WI38 (cell line): ENCODE measurements around the gene YPEL5.
A peak's percentile ranks its signal among the peaks of the same experiment; 100 is the strongest.
"Not testable (repeated sequence)": the region's sequence is repeated elsewhere in the genome, so short reads cannot be mapped to it uniquely, and the experiment has no call there.

Source experiments
- H3K4me3 ChIP-seq: 2 replicates; pipeline ENCODE4 v1.5.1; 2011; ENCODE audit warnings: low read depth, mild to moderate bottlenecking, control low read depth, low read length
- TF ChIP-seq, protein P1 (sequence below): IDR thresholded peaks from 2 replicates; pipeline ENCODE4 v1.5.1; 2012; ENCODE audit warnings: low read depth, mild to moderate bottlenecking, control low read depth, low read length

The YPEL5 gene

DNA sequence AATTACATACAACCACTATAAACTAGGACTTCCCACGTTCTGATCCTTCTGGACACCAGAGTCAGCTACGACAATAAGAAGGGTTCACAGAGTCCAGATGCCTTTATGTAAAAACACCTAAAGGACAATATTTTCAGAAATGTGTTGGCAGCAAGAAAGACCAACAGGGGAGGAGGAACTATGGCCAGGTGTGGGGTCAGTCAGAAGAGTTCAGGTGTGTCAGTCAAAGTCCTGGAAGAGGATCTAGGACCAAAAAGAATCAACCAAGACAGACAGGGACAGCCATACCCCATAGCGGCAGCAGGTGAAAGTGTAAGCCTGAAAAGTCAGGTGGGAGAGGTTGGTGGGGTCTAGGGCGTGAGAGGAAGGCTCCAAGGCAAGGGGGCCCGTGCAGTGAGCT, 38.0 kb upstream of the YPEL5 start:
- no peak overlapping the region for H3K4me3 ChIP-seq
- TF ChIP-seq, protein P1, sequence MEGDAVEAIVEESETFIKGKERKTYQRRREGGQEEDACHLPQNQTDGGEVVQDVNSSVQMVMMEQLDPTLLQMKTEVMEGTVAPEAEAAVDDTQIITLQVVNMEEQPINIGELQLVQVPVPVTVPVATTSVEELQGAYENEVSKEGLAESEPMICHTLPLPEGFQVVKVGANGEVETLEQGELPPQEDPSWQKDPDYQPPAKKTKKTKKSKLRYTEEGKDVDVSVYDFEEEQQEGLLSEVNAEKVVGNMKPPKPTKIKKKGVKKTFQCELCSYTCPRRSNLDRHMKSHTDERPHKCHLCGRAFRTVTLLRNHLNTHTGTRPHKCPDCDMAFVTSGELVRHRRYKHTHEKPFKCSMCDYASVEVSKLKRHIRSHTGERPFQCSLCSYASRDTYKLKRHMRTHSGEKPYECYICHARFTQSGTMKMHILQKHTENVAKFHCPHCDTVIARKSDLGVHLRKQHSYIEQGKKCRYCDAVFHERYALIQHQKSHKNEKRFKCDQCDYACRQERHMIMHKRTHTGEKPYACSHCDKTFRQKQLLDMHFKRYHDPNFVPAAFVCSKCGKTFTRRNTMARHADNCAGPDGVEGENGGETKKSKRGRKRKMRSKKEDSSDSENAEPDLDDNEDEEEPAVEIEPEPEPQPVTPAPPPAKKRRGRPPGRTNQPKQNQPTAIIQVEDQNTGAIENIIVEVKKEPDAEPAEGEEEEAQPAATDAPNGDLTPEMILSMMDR: no peak

DNA sequence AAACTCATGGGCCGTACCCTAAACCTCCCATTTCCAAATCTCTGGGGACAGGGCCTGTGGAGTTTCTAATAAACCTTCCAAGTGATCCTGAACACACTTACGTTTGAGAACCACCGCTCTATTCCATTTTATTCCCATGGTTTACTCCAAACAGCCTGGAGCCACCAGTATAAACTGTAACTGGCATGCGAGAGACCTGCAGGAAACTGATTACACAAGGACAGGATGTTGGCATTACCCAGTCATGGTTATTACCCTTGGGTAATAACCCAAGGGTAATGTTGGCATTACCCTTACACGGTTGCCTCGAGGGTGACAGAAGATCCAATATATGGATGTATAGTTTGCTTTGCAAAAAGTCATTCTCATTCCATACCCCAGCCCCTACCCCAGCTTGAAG, 37.0 kb upstream of the YPEL5 start:
- TF ChIP-seq, protein P1: no peak
- H3K4me3 ChIP-seq: no peak overlapping the region

DNA sequence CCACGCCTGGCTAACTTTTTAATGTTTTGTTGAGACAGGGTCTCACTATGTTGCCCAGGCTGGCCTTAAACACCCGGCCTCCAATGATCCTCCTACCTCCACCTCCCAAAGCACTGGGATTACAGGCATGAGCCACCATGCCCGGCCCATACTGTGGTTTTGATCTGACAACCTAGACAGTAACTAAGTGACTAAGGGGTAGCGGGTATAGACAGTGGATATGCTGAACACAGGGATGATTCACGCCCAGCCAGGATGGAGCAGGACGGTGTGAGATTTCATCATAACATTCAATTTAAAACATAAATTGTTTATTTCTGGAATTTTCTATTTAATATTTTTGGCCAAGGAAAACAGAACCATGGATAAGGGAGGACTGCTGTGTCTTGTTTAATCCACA, 36.0 kb upstream of the YPEL5 start:
- TF ChIP-seq, protein P1: no peak
- no peak overlapping the region for H3K4me3 ChIP-seq

DNA sequence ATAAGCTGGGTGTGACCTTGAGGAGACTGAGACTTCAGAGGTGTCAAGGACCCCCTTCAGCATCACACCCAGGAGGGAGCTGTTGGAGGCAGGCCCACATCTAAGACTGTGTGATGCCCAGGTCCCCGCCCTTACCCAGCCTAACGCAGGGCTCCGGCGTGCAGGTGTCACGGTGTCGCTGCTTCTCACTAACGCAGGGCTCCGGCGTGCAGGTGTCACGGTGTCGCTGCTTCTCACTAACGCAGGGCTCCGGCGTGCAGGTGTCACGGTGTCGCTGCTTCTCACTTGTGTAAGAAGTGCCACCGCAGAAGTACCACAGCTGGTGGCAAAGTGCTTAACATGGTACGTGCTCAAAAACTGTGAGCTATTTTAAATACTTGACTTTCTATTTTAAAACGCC, 35.6 kb upstream of the YPEL5 start:
- not testable (repeated sequence) for H3K4me3 ChIP-seq

DNA sequence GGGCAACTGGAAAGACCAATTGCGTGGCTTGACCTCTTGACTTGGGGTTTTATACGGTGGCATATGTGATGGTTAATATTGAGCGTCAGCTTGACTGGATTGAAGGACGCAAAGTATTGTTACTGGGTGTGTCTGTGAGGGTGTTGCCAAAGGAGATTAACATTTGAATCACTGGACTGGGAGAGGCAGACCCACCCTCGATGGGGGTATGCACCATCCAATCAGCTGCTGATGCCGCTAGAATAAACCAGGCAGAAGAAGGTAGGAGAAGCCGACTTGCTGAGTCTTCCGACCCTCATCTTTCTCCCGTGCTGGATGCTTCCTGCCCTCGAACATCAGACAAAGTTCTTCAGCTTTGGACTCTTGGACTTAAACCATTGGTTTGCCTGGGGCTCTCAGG, 34.2 kb upstream of the YPEL5 start:
- H3K4me3 ChIP-seq: no peak overlapping the region
- TF ChIP-seq, protein P1: no peak

DNA sequence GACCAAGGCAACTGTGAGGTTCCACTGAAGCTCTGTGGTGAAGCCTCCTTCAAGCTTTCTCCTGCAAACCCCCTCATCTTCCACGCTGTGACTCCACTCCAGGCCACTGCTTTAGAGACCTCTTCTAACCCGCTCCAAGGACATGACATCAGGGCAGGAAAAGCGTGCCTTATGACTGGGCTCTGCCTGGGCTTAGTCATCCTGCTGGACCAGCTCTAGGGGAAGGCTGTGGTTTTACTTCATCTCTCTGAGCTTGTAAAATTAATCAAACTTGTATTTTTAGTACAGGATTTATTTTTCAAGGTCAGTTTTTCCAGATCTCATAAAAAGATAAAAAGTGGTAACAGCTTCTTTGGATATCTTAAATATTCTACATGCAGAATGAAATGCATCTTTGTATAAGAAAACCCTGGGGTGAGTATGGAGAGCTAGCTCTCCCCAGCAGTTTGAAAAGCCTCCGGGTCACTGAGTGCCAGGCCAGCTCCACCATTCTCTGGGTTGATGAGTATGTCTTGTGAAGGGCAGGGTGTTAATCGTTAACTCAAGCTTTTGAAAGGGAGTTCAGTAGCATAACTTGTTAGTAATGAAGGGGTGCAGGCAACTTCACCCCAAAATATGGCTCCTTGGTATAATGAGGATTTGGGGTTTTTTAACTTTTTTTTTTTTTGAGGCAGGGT, 33.1 kb upstream of the YPEL5 start:
- TF ChIP-seq, protein P1: no peak
- H3K4me3 ChIP-seq: no peak overlapping the region

DNA sequence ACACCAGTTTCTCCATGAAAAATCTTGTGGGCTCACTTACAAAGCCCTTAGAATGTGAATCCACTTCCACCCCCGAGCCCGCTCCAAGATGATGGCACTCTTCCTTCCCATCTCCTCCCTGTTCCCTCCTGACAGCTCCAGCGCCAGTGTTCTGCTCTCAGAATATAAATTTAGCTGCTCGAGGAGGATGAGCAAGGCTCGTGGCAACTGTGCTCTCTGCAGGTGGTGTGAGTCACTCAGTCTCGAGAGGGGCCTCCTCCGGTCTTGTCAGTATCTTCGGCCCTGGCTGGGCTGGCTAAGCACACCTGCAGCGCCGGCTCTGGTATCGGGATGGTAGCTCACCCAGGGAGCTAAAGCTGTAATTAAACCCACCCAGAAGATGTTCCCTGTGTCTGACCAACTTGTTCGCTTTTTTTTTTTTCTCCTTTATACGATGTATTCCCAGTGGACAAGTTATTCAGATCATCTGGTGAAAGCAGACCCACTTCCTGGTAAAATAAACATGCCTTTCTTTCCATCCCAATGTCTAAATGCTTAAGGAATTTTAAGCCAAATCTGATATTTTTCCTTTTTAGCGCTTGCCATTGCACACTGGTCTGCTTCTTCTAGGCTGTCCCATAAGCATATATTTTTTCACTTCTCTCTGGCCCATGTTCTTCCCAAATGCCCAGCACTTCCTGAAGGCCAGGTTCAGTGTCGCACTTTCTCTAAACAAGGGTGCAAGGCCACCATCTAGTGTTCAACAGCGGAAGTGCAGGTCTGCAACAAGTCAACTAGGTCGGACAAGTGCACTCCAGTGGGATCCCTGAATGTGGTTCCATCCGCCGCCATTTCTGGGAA, 31.4 kb upstream of the YPEL5 start:
- TF ChIP-seq, protein P1: peak; percentile 99
- no peak overlapping the region for H3K4me3 ChIP-seq
